HUES64 (cell line): Measurements from ENCODE around the gene CNOT4.
"Not testable (repeated sequence)": the region's sequence is repeated elsewhere in the genome, so short reads cannot be mapped to it uniquely, and the experiment has no call there.

Experiments
- H3K27ac ChIP-seq: 2 replicates; pipeline ENCODE4 v1.7.0; 2013; ENCODE audit warnings: low read depth, low read length, inconsistent platforms
- H3K27me3 ChIP-seq: 2 replicates; pipeline ENCODE4 v1.6.1; 2013; ENCODE audit warnings: mild to moderate bottlenecking, low read length; ENCODE audit not compliant: insufficient read depth
- H3K36me3 ChIP-seq: 2 replicates; pipeline ENCODE4 v1.6.1; 2013; ENCODE audit warnings: mild to moderate bottlenecking, low read length; ENCODE audit not compliant: insufficient read depth
- H3K4me1 ChIP-seq: 2 replicates; pipeline ENCODE4 v1.6.1; 2013; ENCODE audit warnings: mild to moderate bottlenecking, low read length, moderate library complexity; ENCODE audit not compliant: insufficient read depth
- H3K4me3 ChIP-seq: 2 replicates; pipeline ENCODE4 v1.5.1; 2013; ENCODE audit warnings: mild to moderate bottlenecking, low read length, moderate library complexity
- H3K9ac ChIP-seq: 2 replicates; pipeline ENCODE4 v1.6.1; 2013; ENCODE audit warnings: mild to moderate bottlenecking, low read depth, low read length
- H3K9me3 ChIP-seq: 2 replicates; pipeline ENCODE4 v1.6.1; 2013; ENCODE audit warnings: low read depth, low read length; ENCODE audit not compliant: insufficient read depth
- WGBS: fragments of 150-250, 120-280 bp; methylation state at CpG from one replicate; pipeline ENCODE4 v1.1.7; 2013; ENCODE audit warnings: missing lambda C conversion rate; 5-methylcytosine and 5-hydroxymethylcytosine counted together

Gene CNOT4

GRCh38 chr7:135321556-135321955, 188.3 kb downstream of the CNOT4 start:
- Histone ChIP-seq H3K9ac (no peak overlapping the region), H3K36me3 (no peaks in the 10 kb centered on the region), H3K9me3 (0 out of 2 replicates have a peak, but pooled peaks cover 3% of the 10 kb centered on the region), H3K27me3 (no peaks in the 10 kb centered on the region), H3K4me3 (no peak overlapping the region), H3K4me1 (no peaks in the 10 kb centered on the region), H3K27ac (no peak overlapping the region)
- 91% methylated on average over 4 of the region's 4 CpGs for WGBS

- 98% methylated on average over 5 of the region's 6 CpGs for WGBS
- H3K27ac ChIP-seq, H3K4me1 ChIP-seq, H3K27me3 ChIP-seq, H3K4me3 ChIP-seq, H3K9ac ChIP-seq, H3K9me3 ChIP-seq, H3K36me3 ChIP-seq: not testable (repeated sequence)
These were observed 188.9 kb downstream of the CNOT4 start for GRCh38 chr7:135320953-135321352.

GRCh38 chr7:135320268-135320667, 189.6 kb downstream of the CNOT4 start:
- Histone ChIP-seq H3K9me3 (0 out of 2 replicates have a peak, but pooled peaks cover 3% of the 10 kb centered on the region), H3K36me3 (no peaks in the 10 kb centered on the region), H3K9ac (no peak overlapping the region), H3K4me3 (no peak overlapping the region), H3K27ac (no peak overlapping the region), H3K4me1 (no peaks in the 10 kb centered on the region), H3K27me3 (no peaks in the 10 kb centered on the region)
- 89% methylated on average over 8 of the region's 8 CpGs for WGBS

- H3K9me3 ChIP-seq, result no peaks in the 10 kb centered on the region
- no peak overlapping the region for H3K27ac ChIP-seq
- 87% methylated on average over 10 of the region's 10 CpGs for WGBS
- no peaks in the 10 kb centered on the region for H3K4me1 ChIP-seq
- H3K27me3 ChIP-seq, result no peaks in the 10 kb centered on the region
- H3K4me3 ChIP-seq, result no peak overlapping the region
- no peak overlapping the region for H3K9ac ChIP-seq
- H3K36me3 ChIP-seq, result no peaks in the 10 kb centered on the region
These were observed 192.1 kb downstream of the CNOT4 start for GRCh38 chr7:135317676-135318325.

- Histone ChIP-seq H3K4me3 (no peak overlapping the region), H3K36me3 (no peaks in the 10 kb centered on the region), H3K27ac (no peak overlapping the region), H3K27me3 (no peaks in the 10 kb centered on the region), H3K4me1 (no peaks in the 10 kb centered on the region), H3K9me3 (no peaks in the 10 kb centered on the region), H3K9ac (no peak overlapping the region)
- 92% methylated on average over 8 of the region's 8 CpGs for WGBS
These were observed 193.1 kb downstream of the CNOT4 start for GRCh38 chr7:135316648-135317313.

GRCh38 chr7:135313971-135314370, 195.9 kb downstream of the CNOT4 start:
- Histone ChIP-seq H3K27me3 (no peaks in the 10 kb centered on the region), H3K27ac (no peak overlapping the region), H3K9ac (no peak overlapping the region), H3K4me3 (no peak overlapping the region), H3K36me3 (no peaks in the 10 kb centered on the region), H3K4me1 (no peaks in the 10 kb centered on the region), H3K9me3 (no peaks in the 10 kb centered on the region)
- 84% methylated on average over 10 of the region's 10 CpGs for WGBS
